Adrenal gland (tissue), 5 donors: Measurements from ENCODE around the gene HIVEP3.

Source experiments
- CTCF ChIP-seq, 6 experiments: fragments of 450-650 bp in 4 of 6; fragments of 200-600 bp in 2 of 6; sonication (generic) in 1 of 6; IDR thresholded peaks; 1 replicate in 5 of 6; 2 replicates in 1 of 6; pipeline versions ENCODE4 v1.5.1 to v1.8.0; 2016 to 2021; ENCODE audit warnings: antibody characterized with exemption in 6 of 6, mild to moderate bottlenecking in 2 of 6, moderate library complexity in 1 of 6
- POLR2A ChIP-seq, 2 donors: fragments of 450-650 bp; IDR thresholded peaks; one replicate each; pipeline ENCODE4 v1.6.1; 2017; ENCODE audit warnings: antibody characterized with exemption in 2 of 2, mild to moderate bottlenecking in 2 of 2, moderate library complexity in 1 of 2
- donor health status: DM: no; HTN: no; CAD: no.

GRCh38 chr1:41850029-41850428 is 68.7 kb downstream of the HIVEP3 start:
- TF ChIP-seq CTCF (IDR thresholded peaks at IDR 0.05) (no peak), POLR2A (IDR thresholded peaks at IDR 0.05) (no peak)
